NCI-H526 (cell line): Measurements from ENCODE around the gene COMMD6.

ENCODE experiments used
- DNase-seq, 2 experiments: peaks; one replicate each; lab custom pipeline; 2025; lab: John Stamatoyannopoulos, UW

COMMD6 gene

GRCh38 chr13:75482820-75483079 lies 54.9 kb downstream of the COMMD6 start:
- DNase-seq, result no peak

GRCh38 chr13:75482070-75482819 lies 55.4 kb downstream of the COMMD6 start, which contains the start of gene TBC1D4:
Gene TBC1D4, minus strand, starts transcription at chr13:75482169. Its CDS starts 402 bp downstream, at chr13:75481767.
- peak; percentile 94 to 98 for DNase-seq

GRCh38 chr13:75481176-75482069 lies 56.2 kb downstream of the COMMD6 start:
- DNase-seq, result peak; percentile 55 to 94

GRCh38 chr13:75480671-75481175 lies 56.9 kb downstream of the COMMD6 start:
- peak; percentile 94 to 97 for DNase-seq

- no peak for DNase-seq
These were observed 58.4 kb downstream of the COMMD6 start for GRCh38 chr13:75479102-75479740.

- no peak for DNase-seq
These were observed 59.0 kb downstream of the COMMD6 start for GRCh38 chr13:75478659-75479058.
